GM12872 (cell line): ENCODE results near the gene OR5V1.

Source experiments
- CTCF ChIP-seq: IDR thresholded peaks from 3 replicates; pipeline ENCODE4 v1.5.1; 2011; ENCODE audit warnings: low read depth, mild to moderate bottlenecking, low read length, moderate library complexity; ENCODE audit not compliant: insufficient read depth

OR5V1 gene

GRCh38 chr6:29375191-29375590, 6.5 kb upstream of the OR5V1 start, which contains the start of gene OR12D3:
OR12D3 (minus strand) TSS chr6:29375291; CDS start chr6:29375287, 4 bp downstream.
- TF ChIP-seq CTCF, result no peak

GRCh38 chr6:29355603-29356002, 13.1 kb downstream of the OR5V1 start:
- no peak; the same call in 2 of the 3 replicates for TF ChIP-seq CTCF

- TF ChIP-seq CTCF, result no peak
Observed at GRCh38 chr6:29354980-29355379, 13.7 kb downstream of the OR5V1 start.

- no peak for TF ChIP-seq CTCF
Observed at GRCh38 chr6:29345380-29345779, 23.3 kb downstream of the OR5V1 start.

- TF ChIP-seq CTCF, result no peak
Observed at GRCh38 chr6:29336269-29336668, 32.4 kb downstream of the OR5V1 start.

- TF ChIP-seq CTCF, result no peak
Observed at GRCh38 chr6:29332676-29333075, 36.0 kb downstream of the OR5V1 start.

GRCh38 chr6:29325777-29326176, 42.9 kb downstream of the OR5V1 start:
- TF ChIP-seq CTCF, result no peak

GRCh38 chr6:29319931-29320330, 48.7 kb downstream of the OR5V1 start:
- no peak for TF ChIP-seq CTCF
